Upper lobe of left lung (tissue), 4 donors: ENCODE data around the gene MTFR1L.

ENCODE experiments used
- EP300 ChIP-seq, 4 donors: sonication (generic); formaldehyde crosslinking; IDR thresholded peaks; one replicate each; pipeline ENCODE4 v1.5.1; 2017; ENCODE audit warnings: antibody characterized with exemption in 4 of 4, control low read depth in 2 of 4
- POLR2A ChIP-seq, 4 donors: fragments of 450-650 bp; IDR thresholded peaks; one replicate each; pipeline ENCODE4 v1.5.1; 2016 to 2017; ENCODE audit warnings: antibody characterized with exemption in 4 of 4, mild to moderate bottlenecking in 2 of 4
- POLR2AphosphoS5 ChIP-seq, 2 donors: sonication (generic); formaldehyde crosslinking; IDR thresholded peaks; one replicate each; pipeline ENCODE4 v1.5.1; 2017; ENCODE audit warnings: antibody characterized with exemption in 2 of 2
- TF ChIP-seq, protein P1 (sequence below), 6 experiments: fragments of 450-650 bp in 4 of 6; fragments of 200-600 bp in 2 of 6; sonication (generic) in 2 of 6; IDR thresholded peaks; one replicate each; pipeline ENCODE4 v1.5.1; 2016 to 2019; ENCODE audit warnings: antibody characterized with exemption in 6 of 6

DNA sequence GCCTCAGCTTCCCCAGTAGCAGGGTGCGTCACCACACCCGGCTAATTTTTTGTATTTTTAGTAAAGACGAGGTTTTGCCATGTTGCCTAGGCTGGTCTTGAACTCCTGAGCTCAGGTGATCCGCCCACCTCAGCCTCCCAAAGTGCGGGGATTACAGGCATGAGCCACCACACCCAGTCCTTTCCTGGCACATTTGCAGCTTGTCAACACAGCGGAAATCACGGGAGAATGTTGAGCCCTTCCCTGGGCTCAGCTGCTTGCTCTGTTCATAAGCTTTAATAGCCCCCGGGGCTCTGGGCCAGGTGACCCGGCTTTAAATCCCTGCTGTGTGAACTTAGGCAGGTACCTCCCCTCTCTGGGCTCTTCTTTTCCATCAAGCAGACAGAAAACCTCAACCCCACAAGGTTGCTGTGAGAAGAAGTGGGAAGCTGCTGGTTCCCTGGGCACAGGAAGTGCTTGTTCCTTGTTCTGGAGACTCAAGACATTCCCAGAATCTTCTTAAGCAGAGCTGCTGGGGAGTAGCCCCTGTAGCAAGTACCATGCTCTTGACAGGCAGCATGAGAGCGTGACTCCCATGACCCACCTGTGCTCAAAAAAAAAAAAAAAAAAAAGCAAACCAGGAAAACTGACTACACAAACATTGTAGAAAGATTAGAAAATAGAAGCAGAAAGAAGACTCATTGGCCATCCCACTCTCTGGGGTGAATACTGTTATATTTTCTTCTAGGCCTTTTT, 34.3 kb upstream of the MTFR1L start:
- TF ChIP-seq, protein P1, sequence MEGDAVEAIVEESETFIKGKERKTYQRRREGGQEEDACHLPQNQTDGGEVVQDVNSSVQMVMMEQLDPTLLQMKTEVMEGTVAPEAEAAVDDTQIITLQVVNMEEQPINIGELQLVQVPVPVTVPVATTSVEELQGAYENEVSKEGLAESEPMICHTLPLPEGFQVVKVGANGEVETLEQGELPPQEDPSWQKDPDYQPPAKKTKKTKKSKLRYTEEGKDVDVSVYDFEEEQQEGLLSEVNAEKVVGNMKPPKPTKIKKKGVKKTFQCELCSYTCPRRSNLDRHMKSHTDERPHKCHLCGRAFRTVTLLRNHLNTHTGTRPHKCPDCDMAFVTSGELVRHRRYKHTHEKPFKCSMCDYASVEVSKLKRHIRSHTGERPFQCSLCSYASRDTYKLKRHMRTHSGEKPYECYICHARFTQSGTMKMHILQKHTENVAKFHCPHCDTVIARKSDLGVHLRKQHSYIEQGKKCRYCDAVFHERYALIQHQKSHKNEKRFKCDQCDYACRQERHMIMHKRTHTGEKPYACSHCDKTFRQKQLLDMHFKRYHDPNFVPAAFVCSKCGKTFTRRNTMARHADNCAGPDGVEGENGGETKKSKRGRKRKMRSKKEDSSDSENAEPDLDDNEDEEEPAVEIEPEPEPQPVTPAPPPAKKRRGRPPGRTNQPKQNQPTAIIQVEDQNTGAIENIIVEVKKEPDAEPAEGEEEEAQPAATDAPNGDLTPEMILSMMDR (IDR thresholded peaks at IDR 0.05), result no peak
- TF ChIP-seq POLR2A (IDR thresholded peaks at IDR 0.05), result no peak
- no peak for TF ChIP-seq POLR2AphosphoS5 (IDR thresholded peaks at IDR 0.05)
- TF ChIP-seq EP300 (IDR thresholded peaks at IDR 0.05), result peak in 1 of 4 donors; percentile 39
